Hepatocyte (in vitro differentiated cells): ENCODE data around the gene RUNX3.
"Not testable (repeated sequence)": the region's sequence is repeated elsewhere in the genome, so short reads cannot be mapped to it uniquely, and the experiment has no call there.

Experiments
- CTCF ChIP-seq: fragments of 200-600 bp; sonication (generic); IDR thresholded peaks from 2 replicates; pipeline ENCODE4 v1.5.1; 2016; ENCODE audit warnings: antibody characterized with exemption, mild to moderate bottlenecking; ENCODE audit not compliant: poor library complexity
- EZH2 ChIP-seq: fragments of 200-600 bp; sonication (generic); IDR thresholded peaks from 2 replicates; pipeline ENCODE4 v1.6.1; 2016; ENCODE audit warnings: antibody characterized with exemption, mild to moderate bottlenecking, borderline replicate concordance
- EZH2phosphoT487 ChIP-seq: fragments of 200-600 bp; sonication (generic); IDR thresholded peaks from one replicate; pipeline ENCODE4 v1.6.1; 2018; ENCODE audit warnings: antibody characterized with exemption, mild to moderate bottlenecking, low read depth, moderate library complexity; ENCODE audit not compliant: unreplicated experiment, severe bottlenecking

GRCh38 chr1:24891367-24891766 is 38.7 kb downstream of the RUNX3 start:
- TF ChIP-seq EZH2, CTCF, EZH2phosphoT487: not testable (repeated sequence)
